GM21717 (cell line): ENCODE measurements around the gene CORO1C.
"Not testable (repeated sequence)": the region's sequence is repeated elsewhere in the genome, so short reads cannot be mapped to it uniquely, and the experiment has no call there.

Experiments
- ATAC-seq: cut with Tn5 transposase; IDR thresholded peaks from one replicate; pipeline ENCODE4 v1.9.1; 2021; ENCODE audit warnings: mild to moderate bottlenecking, moderate library complexity; ENCODE audit not compliant: unreplicated experiment

Gene CORO1C

GRCh38 chr12:108679106-108679681 lies 52.1 kb downstream of the CORO1C start:
- ATAC-seq = no peak

GRCh38 chr12:108678104-108678730 lies 53.1 kb downstream of the CORO1C start:
- ATAC-seq = no peak

GRCh38 chr12:108677381-108677780 lies 53.9 kb downstream of the CORO1C start:
- ATAC-seq = no peak

DNA sequence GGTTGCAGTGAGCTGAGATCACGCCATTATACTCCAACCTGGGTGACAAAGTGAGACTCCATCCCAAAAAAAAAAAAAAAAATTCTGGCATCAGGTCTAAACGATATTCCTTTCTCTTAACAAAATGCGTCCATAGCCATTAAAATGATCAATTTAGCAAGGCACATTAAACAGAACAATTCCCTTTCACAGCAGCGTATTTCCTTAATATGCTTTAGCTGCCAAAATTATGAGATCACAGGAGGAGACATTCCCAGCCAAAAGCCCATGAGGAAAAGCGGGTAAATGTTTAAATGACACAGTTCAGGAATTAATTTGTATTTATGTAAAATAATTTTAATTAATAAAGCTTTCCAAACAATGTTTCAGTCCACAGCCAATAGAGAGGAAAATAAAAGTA lies 54.6 kb downstream of the CORO1C start:
- ATAC-seq = no peak

GRCh38 chr12:108675792-108676191 lies 55.5 kb downstream of the CORO1C start:
- no peak for ATAC-seq

GRCh38 chr12:108672054-108672453 lies 59.3 kb downstream of the CORO1C start:
- ATAC-seq = no peak

DNA sequence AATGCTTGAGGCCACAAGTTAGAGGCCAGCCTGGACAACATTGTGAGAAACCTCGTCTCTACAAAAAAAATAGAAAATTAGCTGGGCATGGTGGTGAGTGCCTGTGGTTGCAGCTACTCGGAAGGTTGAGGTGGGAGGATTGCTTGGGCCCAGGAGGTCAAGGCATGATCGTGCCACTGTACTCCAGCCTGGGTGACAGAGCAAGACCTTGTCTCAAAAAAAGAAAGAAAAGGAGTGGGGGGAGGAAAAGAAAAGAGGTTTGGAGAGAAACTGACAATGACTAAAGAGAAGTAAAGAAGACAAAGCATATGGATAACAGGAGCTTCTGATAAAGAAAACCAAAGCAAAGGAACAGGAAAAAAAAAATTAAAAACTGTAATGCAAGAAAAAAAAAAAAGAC lies 60.2 kb downstream of the CORO1C start:
- no peak for ATAC-seq

DNA sequence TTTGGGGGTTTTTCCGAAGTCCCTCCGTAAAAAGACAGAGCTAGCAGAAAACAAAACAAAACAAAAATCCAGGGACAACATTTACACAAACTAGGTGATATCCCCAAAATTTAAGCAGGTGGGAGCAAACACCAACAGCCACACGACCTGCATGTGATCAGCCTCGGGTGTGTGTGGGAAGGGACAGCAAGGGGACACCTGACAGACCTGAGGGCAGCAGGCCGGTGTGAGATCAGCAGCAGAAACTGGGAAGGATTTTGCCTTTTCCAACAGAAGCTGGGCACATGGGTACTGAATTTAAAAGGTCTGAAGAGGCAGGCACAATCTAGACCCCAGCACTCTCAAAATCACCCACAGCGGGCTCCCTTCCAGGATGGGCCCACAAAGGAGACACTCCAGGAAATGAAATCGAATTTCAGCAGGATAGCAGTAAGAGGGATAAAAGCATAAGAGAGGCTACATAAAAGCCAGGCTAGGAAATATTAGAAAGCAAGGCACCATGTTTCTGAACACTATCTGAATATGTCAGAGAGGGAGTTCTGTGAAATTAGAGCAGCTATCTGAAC lies 61.2 kb downstream of the CORO1C start:
- ATAC-seq = no peak

DNA sequence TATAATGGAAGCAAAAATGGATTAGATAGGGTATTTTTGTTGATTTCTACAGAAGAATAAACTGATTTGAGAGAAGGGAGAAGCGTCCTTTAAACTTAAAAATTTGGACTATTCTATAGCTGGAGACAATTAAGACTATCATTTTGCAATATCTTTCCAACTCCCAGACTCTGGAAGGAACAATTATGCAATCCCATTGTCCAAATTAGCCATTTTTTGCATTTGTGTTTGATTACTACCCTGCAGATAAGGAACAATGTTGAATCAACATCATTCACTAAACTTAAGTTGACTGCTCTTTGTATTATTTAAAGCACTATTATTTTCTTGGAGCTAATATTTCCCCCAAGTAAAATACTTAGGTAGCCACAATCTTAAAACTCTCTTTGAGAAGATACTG lies 62.8 kb downstream of the CORO1C start:
- no peak for ATAC-seq

- ATAC-seq = no peak
These were observed 63.3 kb downstream of the CORO1C start for GRCh38 chr12:108668063-108668462.

- no peak for ATAC-seq
These were observed 64.0 kb downstream of the CORO1C start for GRCh38 chr12:108667349-108667748.

DNA sequence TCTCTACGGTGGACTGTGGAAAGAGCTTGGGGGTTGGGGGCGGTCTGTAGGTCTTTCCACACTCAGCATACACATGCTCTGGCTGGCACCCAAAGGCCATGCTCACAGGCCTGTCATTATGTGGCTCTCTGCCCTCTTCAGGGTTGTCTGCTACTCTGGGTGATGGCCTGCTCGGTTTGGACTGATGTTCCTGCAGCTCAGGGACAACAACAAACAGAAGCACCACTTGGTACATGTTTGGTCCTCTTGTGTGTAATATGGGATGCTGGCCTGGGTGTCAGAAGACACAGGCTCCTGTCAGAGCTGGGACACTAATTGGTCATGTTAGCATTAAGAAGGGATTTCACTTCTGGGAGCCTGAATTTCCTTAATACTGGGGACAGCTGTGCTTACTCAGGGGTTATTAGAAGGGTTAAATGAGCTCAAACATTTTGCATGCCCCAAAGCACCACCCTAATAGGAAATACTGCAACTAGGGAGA lies 64.9 kb downstream of the CORO1C start:
- no peak for ATAC-seq

GRCh38 chr12:108665608-108666202 lies 65.6 kb downstream of the CORO1C start:
- ATAC-seq = no peak

DNA sequence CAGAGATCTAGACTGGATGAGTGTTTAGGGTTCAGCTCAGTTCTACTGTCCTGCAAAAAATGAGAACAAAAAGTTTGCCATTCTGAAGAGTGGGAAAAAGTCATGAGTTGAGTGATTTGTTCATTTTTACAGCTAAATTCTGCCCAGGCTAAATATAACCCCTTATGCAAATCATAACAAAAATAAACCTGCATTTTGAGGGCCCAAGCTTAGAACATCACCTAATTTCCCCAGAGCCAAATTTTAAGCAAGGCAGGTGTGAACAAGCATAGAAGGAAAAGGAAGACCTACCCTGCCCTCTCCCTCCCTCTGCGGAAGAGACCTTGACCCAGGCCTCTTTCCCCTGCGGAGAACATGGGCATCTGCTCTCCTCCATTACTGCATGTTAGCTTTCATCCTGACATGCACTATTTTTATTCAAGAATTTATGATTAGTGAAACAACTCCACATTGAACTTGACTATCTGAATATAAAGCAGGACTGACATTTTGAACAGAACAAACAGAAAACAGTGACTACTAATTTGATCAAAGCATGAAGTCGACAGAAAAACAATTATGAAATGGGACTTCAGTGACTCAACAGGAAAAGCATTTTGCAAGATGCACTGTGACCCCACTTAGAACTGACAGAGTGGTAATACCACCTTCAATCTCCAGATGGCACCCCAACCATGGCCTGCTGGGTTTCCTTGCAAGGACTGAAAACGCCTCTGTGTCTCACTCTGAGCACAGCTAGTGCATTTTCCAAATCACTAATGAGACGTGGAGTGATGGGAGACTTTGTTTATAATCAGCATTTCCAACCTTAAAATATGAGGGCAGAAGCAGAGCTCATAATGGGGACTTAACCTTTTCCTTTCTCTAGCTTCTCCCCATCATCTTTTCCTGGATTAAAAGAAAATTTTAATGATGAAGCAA lies 66.7 kb downstream of the CORO1C start:
- peak; percentile 73 for ATAC-seq

- no peak for ATAC-seq
These were observed 67.8 kb downstream of the CORO1C start for GRCh38 chr12:108663324-108664015.

DNA sequence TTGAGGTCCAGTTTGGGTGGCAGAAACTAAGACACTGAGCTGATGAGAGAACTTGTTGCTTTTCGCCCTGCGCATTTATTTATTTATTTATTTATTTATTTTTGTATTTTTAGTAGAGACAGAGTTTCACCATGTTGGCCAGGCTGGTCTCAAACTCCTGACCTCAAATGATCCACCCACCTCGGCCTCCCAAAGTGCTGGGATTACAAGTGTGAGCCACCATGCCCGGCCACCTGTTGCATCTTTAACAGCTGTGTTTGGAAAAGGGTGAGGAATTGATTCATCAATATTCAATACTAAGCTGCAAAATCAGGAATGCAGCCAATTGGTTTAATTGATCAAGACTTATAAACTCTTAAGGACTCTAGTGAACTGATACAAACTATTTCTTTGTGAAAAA lies 73.2 kb downstream of the CORO1C start:
- not testable (repeated sequence) for ATAC-seq

DNA sequence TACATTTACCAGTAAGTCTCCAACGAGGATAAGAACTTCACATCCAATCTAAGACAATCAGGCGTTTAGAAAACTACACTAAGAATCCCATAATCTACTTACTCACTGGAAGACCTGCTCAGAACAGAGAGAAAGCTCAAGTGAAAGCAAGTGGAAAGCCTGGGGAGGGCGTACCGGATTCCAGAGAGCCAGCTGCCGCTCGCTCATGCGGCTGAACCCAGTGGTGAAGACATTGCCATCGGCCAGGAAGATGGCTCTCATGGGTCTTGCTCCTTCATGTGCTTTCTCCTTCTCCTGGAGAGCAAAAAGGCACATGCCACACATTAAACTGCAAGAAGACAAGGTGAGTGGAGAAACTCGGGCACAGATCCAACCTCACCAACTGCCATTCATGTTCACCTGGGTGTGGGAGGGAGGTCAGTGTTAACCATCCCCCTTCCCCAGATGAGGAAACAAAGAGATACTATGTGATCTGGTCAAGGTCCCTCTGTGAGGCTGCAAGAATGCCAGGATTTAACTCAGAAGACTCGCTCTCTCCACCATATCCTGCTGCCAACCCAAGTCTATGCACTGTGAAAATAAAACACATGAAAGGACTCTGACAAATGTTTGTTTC lies 74.1 kb downstream of the CORO1C start:
- no peak for ATAC-seq

GRCh38 chr12:108656247-108656646 lies 75.1 kb downstream of the CORO1C start:
- ATAC-seq = not testable (repeated sequence)

DNA sequence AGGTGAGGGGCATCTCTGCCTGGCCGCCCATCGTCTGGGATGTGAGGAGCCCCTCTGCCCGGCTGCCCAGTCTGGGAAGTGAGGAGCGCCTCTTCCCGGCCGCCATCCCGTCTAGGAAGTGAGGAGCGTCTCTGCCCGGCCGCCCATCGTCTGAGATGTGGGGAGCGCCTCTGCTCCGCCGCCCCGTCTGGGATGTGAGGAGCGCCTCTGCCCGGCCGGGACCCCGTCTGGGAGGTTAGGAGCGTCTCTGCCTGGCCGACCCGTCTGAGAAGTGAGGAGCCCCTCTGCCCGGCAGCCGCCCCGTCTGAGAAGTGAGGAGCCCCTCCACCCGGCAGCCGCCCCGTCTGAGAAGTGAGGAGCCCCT lies 75.5 kb downstream of the CORO1C start:
- ATAC-seq = not testable (repeated sequence)

DNA sequence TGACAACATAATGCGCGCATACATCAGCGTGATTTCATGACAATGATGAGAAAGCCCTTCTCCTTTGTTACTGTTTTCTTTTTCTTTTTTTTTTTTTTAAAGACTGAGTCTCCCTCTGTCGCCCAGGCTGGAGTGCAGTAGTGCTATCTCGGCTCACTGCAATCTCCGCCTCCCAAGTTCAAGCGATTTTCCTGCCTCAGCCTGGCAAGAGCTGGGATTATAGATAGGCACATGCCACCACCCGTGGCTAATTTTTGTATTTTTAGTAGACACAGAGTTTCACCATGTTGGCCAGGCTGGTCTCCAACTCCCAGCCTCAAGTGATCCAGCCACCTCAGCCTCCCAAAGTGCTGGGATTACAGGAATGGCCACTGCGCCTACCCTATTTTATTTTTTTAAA lies 76.7 kb downstream of the CORO1C start:
- ATAC-seq = not testable (repeated sequence)
